NK-92 (cell line): Measurements from ENCODE around the gene DLK1.

Experiments used
- DNase-seq: peaks from one replicate; lab custom pipeline; 2025; ENCODE audit not compliant: unreplicated experiment; lab: John Stamatoyannopoulos, UW

The DLK1 gene

GRCh38 chr14:100787659-100788058 lies 61.0 kb downstream of the DLK1 start:
- DNase-seq: no peak
